T follicular helper cell (primary cell): Measurements from ENCODE around the gene OR10D3.
"Not testable (repeated sequence)": the region's sequence is repeated elsewhere in the genome, so short reads cannot be mapped to it uniquely, and the experiment has no call there.

ENCODE experiments used
- DNase-seq: peaks from one replicate; pipeline ENCODE4 v3.0.0-alpha.2; 2020; ENCODE audit warnings: low read depth
- total RNA-seq, 2 experiments: gene quantifications; one replicate each; lab custom pipeline; 2026; lab: John Stamatoyannopoulos, UW

Gene OR10D3, protein sequence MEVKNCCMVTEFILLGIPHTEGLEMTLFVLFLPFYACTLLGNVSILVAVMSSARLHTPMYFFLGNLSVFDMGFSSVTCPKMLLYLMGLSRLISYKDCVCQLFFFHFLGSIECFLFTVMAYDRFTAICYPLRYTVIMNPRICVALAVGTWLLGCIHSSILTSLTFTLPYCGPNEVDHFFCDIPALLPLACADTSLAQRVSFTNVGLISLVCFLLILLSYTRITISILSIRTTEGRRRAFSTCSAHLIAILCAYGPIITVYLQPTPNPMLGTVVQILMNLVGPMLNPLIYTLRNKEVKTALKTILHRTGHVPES
- 0 reads per million in 2 experiments for total RNA-seq

DNA sequence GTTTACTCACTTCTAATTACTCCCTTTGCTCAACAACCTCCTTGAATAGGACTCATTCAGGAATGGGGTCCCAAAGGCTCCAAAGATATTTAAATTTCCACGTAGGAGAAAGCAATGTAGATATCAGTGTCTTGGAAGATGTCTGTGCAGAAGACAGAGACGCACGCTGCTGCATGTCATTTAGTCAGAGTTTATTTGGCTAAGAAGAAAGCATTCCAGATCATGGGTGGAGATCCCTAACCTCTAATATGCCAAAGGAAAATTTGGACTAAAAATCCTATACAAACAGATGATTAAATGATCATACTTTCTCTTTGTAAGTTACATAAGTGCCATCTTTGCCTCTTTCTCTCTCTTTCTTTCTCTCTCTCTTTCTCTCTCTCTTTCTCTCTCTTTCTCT lies at the start of gene OR10D3:
TSS of gene OR10D3 (plus strand) at position 278 of the 400 bp plus-strand sequence. CDS start 1,925 bp downstream, outside the sequence.
- DNase-seq, result no peak

DNA sequence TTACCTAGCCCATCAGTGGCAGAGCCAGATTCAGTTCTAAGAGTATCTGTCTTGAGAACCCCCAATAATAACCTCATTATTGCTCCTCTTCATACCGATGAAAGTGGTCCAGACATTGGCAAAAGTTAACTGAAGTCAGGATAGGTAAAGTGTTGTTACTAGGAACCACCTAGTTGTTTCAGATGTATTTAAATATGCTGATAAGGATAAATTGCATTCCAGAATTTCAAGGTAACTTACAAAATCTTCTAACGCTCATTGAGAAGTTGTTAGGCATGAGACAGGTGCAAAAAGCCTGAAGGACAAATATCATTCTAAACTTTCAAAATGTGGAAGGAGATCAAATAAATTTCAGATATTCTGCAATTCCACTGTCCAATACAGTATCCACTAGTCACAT lies 40.1 kb upstream of the OR10D3 start:
- no peak for DNase-seq

DNA sequence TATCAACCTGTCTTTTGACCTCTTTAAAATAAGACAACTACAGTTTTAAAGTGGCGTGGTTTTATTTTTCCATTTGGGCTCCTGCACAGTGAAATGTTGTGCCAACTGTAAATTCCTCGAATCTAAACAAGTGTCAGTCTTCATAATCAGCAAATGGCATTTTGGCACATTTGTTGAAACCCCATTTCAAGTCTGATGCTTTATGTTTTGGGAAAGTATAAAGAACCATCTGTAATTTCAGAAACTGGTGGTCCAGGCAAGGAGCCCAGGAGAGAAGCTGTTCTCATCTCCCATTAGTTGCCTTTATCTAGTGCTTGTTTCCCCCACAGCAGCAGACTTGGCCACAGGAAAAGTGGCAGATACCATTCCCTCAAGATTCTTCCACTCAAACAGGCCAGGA lies 35.2 kb upstream of the OR10D3 start:
- DNase-seq, result no peak

DNA sequence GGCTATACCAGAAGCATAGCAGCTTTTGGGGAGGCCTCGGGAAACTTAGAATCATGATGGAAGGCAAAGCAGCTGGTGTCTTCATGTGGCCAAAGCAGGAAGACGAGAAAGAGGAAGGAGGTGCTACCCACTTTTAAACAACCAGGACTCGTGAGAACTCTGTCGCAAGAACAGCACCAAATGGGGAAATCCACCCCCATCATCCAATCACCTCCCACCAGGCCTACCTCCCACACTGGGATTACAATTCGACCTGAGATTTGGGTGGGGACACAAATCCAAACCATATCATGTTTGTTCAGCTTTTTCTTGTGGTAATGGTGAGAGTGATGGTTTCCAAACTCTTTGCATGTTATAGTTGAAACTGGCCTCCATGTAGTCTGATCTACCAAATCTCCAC lies 32.5 kb upstream of the OR10D3 start:
- no peak for DNase-seq

DNA sequence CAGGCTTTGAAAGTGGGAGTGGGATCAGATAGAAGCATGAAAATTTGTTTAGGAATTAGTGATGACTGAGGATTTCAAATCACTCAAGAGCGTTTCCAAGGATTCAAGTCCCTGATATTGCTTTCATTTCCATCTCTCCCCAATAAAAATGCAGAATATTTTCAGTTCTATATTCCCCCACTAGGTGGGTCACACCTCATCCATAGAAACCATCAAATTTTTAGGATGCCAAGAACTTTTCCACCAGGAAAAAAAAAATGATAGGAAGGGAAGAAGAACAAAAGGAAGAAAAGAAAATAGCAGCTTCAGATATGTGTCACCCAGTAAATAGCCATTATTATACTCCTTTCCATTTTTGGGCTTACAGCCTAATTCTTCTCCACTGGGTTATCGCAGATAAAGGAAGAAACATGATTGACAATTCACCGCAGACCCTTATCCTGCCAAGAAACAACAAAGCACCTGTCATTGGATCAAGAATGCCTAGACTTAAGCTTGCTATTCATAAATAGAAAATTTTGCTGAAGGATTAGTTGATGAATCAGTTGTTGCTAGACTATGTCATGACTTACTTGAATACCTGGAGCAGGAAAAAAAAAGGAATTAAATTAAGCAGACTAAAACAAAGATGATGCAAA lies 30.3 kb upstream of the OR10D3 start:
- DNase-seq, result no peak

DNA sequence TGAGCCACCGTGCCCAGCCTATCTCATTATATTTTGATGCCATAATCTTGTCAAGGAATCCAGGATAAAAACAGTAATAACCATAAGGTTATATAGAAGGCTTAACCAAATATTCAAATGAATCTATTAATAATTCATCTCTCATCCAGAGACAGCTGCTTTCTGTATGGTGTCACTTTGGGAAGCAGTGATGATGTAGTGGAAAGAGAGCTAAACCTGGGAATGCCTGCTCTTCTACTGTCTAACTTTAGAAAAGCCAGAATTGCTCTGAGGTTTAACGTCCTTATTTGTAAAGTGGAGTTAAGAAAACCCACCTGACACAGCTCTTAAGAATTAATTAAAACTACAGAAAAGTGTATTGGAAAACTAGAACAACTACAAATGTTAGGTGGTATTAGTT lies 29.3 kb upstream of the OR10D3 start:
- DNase-seq, result no peak

DNA sequence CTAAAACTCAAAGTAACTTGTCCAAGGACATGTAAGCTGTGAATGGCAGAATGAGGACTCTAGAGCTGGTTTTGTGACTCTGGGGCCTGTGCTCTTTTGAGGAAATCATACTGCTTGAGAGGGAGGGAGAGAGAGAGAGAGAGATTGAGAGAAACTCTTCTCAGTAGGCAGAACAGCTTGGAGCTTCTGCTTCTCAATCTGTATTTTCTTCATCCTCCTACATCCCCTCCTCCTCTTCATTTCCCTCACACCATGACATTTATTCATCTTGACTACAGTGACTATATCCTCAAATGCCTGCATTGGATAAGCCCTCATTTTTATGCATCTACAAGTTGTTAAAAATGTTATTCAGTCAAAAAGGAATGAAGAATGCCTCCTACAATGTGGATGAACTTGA lies 23.7 kb upstream of the OR10D3 start:
- no peak for DNase-seq

DNA sequence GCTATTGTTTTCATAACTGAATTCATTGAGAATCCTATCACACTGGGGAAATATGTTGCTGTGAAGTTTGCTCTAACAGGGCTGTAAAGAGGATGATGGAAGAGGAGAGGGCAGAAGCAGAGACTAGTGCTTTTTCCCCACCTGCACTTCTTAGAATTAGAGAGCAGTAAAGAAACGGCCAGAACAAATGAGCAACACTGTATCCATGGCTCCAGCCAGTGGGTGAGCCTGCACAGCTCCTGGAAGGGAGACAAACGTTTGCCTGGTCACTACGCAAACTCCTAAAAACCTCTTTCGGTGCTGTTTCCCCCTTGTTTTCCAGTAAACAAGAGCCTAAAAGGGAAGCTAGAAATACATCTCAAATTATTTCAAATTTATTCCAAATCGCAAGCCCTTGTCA lies 22.2 kb upstream of the OR10D3 start:
- no peak for DNase-seq

DNA sequence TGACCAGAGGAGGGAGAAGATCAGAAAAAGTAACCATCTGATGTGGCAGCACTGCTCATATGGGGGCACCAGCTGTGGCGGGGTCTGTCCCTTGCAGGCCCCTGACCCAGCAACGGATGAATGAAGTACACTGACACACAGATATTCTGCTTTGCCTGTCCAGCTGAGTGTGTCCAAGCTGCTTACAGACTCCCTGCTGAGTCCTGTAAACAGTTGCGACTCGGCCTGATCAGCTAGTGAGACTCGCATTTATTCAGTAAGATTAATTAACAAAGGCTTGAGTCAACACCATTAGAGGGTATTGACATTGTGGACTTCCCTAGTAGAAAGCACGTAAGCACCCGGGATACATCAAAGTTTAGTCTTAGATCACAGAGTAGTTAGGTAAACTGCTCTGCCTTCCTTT lies 15.3 kb upstream of the OR10D3 start:
- no peak for DNase-seq

DNA sequence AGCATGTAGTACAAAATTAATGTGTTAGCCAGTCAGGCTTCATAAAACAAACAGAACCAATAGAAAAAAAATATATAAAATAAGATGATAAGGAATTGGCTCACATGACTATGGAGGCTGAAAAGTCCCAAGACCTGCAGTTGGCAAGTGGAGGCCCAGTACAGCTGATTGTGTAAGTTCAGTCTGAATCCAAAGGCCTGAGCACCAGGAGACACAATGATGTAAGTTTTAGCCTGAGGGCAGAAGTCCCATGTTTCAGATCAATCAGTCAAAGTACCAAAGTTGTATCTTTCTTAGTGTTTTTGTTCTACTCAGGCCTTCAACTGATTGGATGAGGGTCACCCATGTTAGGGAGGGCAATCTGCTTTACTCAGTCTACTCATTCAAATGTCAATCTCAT lies 14.3 kb upstream of the OR10D3 start:
- no peak for DNase-seq

DNA sequence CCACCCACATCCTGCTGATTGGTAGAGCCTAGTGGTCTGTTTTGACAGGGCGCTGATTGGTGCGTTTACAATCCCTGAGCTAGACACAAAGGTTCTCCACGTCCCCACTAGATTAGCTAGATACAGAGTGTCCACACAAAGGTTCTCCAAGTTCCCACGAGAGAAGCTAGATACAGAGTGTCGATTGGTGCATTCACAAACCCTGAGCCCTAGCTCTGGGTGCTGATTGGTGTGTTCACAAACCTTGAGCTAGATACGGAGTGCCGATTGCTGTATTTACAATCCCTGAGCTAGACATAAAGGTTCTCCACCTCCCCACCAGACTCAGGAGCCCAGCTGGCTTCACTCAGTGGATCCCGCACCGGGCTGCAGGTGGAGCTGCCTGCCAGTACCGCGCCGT lies 12.8 kb upstream of the OR10D3 start:
- not testable (repeated sequence) for DNase-seq

DNA sequence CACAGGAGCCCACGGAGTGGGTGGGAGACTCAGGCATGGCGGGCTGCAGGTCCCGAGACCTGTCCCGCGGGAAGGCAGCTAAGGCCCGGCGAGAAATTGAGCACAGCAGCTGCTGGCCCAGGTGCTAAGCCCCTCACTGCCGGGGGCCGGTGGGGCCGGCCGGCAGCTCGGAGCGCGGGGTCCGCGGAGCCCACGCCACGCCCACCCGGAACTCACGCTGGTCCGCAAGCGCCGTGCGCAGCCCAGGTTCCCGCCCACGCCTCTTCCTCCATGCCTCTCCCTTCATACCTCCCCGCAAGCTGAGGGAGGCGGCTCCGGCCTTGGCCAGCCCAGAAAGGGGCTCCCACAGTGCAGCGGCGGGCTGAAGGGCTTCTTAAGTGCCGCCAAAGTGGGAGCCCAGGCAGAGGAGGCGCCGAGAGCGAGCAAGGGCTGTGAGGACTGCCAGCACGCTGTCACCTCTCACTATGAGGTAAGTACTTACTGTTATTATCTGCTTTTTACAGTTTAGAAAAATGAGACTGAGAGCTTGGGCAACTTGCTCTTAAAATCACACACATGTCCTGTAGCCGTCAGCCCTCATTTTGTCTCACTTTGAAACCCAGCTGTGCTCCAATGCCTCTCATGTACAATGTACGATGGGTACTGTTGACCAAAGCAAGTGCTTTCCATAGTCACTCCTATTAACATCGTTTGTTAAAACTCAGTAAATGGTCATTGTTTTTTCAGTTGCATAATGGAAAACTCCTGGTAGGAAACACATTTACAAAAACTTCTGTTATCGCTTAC lies 12.2 kb upstream of the OR10D3 start:
- DNase-seq, result no peak

DNA sequence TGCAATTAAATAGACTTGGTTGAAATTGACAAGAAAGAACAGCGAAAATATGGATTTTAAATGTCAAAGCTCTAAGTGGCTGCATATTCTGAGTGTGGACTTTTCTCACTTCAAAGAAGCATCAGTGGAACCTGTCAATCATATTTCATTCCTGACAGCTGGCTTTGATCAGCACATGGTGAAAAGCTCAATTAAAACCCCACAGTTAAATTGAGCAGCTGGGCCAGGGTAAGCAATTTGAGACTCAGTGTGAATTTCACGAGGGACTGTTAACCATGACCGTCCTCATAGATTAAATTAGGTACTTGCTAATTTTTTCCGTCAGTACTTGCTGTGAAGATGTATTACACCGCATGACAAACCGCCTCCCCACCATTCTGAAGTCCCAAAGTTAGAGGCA lies 11.0 kb upstream of the OR10D3 start:
- no peak for DNase-seq

DNA sequence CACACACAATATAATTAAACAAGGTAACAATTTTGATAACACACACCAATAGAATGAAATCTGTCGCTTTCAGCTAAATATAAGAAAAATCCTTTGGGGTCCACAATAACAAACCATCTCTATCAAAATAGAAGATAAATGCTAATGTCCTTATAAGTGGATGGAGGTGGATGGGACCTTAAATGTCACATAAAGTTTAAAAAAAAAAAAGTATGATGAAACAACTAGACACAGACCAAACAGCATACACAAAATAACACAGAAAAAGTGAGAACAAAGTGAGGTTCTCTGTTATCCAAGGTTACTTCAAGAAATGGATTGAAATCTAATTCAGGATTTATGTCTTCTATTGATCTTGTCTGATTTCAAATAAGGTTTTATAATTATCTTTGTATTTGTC lies 10.5 kb upstream of the OR10D3 start:
- no peak for DNase-seq

DNA sequence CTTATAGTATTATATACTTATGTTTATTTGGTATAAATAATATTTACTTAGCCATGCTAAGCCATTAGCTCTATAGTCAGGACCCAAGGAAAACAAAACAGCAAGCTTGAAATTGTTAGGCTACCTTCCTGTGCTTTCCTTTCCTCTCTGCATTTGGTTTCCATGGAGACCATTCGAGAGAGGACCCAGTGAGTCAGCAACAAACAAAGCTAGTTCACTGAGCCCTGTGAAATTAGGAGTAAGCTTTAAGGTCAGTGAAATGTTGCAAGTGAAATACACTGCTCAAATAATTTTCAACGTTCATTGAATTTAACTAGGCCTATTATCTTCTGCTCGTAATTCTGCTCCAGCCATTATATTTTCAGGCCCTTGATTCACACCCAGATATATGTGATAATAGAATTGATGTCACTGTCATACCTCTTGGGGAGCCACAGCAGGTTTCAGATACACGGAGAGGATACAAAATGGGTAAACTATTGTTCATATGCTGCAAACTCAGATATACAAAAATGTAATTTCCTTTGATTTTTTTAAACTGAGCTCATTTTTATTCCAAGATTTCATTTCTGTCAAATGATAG lies 9.1 kb upstream of the OR10D3 start:
- DNase-seq, result no peak

DNA sequence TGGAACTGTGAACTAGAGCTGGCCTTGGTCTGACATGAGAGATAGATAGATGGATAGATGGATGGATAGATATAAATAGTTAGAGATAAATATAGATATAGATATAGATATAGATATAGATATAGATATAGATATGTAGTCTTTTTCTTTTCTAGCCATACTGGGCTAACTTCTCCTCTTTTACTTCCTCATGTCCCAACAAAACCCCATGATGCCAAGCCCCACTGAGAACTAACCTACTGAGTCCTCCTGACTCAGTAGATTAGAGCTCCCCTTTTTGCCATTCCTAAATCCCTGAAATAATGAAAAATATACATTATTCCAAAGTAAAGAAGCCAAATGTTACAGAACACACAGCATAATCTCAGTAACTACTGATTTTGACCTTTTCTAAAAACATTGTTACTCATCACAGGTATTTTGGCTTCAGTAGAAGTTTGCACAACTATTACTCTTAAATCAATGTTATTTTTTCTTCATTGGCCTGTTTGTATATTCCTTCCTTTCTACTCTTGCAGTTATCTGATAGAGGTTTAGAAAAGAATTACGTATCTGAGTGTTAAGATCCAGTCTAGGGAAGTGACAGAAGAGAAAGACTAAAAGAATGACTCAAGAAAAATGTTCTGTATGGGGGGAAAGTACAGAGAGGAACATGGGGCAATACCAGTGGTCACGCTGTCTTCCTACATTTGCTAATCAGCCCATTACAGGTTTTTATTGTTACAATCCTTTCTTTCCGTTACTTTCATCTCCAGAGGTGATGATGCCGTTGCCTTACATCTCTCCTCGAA lies 6.0 kb upstream of the OR10D3 start:
- DNase-seq, result no peak

DNA sequence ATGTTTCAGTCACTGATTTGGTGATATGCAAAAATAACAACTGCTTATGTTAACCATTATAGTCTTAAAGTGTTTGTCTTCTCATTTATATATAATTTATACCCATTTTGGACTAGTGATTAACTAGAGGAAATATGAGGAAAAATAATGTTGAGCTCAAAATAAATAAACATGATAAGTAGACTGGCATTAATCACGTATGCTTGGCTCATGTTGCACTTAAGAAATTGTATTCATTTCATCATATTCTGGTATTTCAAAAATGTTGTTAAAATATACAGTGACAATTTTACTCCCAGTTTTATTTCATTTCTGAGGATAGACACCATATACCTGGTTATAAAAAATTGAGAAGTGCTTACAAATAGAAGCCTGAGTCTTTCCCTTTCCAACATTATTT lies 3.8 kb upstream of the OR10D3 start:
- no peak for DNase-seq

DNA sequence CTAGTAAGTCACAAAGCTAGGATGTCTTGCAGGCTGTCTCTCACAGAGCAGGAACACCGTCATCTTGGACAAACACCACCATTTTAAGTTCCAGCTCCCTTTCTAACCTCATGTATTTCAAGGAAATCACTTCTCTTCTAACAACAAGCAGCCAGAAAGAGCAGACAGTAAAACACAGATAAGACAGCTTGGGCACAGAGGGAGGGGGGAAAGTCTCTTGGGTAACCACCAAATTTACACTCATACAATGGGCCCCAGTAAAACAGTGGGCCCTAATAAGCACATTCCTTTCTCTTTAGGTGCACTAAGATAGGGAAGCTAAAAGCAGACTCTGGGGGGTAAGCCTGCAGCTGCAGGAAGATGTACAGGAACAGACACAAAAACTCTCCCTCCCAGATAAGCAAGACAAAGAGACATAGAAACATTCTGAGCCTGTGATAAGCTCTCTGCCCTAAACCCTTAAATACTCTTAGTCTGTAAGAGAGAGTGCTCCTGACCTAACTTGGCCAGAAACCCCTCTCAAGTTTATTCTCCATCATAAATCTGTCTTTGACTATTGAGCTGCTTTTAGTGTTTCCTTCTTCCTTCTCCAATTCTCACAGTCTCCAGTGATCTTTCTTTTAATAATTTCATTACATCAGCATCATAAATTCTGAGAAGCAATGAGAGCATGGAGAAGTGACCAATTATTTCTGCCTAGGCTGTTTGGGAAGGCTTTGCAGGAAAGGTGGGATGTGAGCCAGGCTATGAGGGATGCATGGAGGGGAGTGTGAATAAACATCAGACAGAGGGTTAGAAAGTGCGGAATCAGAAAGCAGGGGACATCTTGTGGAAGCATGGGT lies 7.4 kb downstream of the OR10D3 start:
- DNase-seq, result no peak

DNA sequence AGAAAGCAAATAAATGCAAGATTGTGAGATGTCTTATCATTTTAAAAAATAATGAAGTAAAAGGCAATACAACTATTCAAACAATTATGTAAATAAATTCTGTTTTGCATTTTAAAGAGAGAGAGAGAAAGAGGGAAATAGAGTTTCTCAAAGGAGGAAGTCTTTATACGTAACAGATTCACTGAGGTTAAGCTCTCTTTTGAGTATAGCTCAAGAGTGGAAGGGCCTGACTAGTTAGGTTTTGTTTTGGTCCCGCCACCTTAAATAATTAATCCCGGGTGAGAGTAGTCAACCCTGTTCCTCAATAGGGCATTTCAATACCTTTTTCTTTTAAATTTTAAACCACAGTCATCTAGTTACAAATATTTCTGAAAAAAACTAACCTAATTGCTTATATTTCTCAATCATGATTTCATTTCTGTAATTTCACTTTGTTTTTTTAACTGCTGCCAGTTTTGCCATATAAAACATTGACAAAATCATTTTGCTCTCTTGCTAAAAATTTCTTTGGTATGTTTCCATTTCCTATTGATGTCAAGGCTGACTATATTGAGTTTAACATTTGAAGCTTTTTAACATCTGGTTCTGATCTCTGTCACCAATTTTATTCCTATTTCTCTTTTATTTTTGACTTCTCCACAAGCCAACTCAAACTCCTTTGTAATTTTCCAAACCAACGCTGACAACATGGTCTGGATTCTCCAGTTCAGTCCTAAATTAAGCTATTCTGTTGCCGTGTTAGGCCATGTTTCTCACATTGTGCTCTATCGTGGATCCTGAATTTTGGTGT lies 10.3 kb downstream of the OR10D3 start:
- no peak for DNase-seq
